Heart left ventricle (tissue), 13 donors: ENCODE measurements around the gene RUNX1.

ENCODE experiments used
- POLR2A ChIP-seq, 2 donors: fragments of 450-650 bp; IDR thresholded peaks; one replicate each; pipeline ENCODE4 v1.6.1; 2017; ENCODE audit warnings: antibody characterized with exemption in 2 of 2, mild to moderate bottlenecking in 2 of 2, moderate library complexity in 2 of 2
- TF ChIP-seq, protein P1 (sequence below), 12 donors: fragments of 200-600 bp; sonication (generic) in 4 of 12; IDR thresholded peaks; one replicate each; pipeline versions ENCODE4 v1.5.0 to v1.8.0; 2018 to 2022; ENCODE audit warnings: antibody characterized with exemption in 12 of 12, mild to moderate bottlenecking in 5 of 12
- donor health status: ischemic (EF 13 %, LVEDD 7.1; RV severe dilation, severe dysfunction).
- donor health status: DM: no; HTN: yes; CAD: no.
- donor health status: DM: no; HTN: no; CAD: no.
- donor health status: ischemic (EF 25% LVEDD 6.9; RV normal size, moderate dysfunction).
- donor health status: ischemic (EF 25% LVEDD 5.7; RV mildly dilated, moderate dysfunction).
- donor health status: ischemic (EF 35%, LVEDD 5.7; RV mildly dilated, moderate dysfunction).
- donor health status: nonischemic (EF 11% LVEDD 7.7; RV severe dilation, severe dysfunction).
- donor health status: DM: yes; HTN: yes; CAD: no.
- donor health status: PGD.
- donor health status: ischemic (EF 29% LVEDD 5.4; RV normal size, mild dysfunction).
- donor health status: nonischemic (EF 23%, LVEDD 6.1; RV moderate dilation, normal function).

DNA sequence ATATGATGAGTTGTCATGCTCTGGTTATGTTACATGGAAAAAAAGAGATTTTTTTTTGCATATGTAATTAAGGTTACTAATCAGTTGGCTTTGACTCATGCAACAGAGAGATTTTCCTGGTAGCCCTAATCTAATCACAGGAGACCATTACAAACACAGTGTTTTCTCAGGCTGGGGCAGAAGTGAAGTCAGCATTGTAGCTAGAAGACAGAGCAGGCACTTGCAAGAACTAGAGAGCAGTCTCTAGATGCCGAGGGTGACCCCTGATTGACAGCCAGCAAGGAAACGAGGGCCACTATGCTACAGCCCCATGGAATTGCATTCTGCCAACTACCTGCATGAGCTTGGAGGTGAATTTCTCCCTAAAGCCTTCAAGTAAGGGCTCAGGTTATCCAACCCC is 151.3 kb downstream of the RUNX1 start:
- TF ChIP-seq, protein P1, sequence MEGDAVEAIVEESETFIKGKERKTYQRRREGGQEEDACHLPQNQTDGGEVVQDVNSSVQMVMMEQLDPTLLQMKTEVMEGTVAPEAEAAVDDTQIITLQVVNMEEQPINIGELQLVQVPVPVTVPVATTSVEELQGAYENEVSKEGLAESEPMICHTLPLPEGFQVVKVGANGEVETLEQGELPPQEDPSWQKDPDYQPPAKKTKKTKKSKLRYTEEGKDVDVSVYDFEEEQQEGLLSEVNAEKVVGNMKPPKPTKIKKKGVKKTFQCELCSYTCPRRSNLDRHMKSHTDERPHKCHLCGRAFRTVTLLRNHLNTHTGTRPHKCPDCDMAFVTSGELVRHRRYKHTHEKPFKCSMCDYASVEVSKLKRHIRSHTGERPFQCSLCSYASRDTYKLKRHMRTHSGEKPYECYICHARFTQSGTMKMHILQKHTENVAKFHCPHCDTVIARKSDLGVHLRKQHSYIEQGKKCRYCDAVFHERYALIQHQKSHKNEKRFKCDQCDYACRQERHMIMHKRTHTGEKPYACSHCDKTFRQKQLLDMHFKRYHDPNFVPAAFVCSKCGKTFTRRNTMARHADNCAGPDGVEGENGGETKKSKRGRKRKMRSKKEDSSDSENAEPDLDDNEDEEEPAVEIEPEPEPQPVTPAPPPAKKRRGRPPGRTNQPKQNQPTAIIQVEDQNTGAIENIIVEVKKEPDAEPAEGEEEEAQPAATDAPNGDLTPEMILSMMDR (IDR thresholded peaks at IDR 0.05): no peak
- no peak for TF ChIP-seq POLR2A (IDR thresholded peaks at IDR 0.05)
